ENCODE data around the gene SF3B4. TPM values are rescaled to one million over a fixed set of nuclear protein-coding genes. Genes with fewer than 3 reads are reported as not detected.

SF3B4 gene
- total and polyA plus RNA-seq, 2 of the 8 experiments (the other 6 are each of a cell fraction or from before 2014, with no cell fraction given), result 81.1 to 122 TPM

DNA sequence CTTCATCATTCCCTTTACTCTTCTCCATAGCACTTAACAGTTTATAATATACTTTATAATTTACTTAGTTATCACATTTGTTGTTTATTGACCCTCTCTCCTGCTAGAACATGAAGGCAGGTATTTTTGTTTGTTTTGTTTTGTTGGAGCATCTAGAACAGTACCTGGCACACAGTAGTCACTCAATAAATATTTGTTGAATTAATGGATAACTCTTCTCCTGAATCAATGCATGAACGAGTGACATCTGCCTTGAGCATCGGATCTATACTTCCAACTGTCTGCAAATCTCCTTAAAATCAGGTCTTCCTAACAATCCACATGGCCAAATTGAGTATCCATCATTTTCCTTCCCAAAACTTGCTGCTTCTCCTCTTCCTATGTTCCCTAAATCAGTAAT, 44.9 kb upstream of the SF3B4 start:
- Histone ChIP-seq H3K9me3 (ENCODE audit: insufficient read depth in 2 of 2, low read depth in 1 of 2, low read length in 1 of 2) (no peaks in the 10 kb centered on the region), H4K8ac (ENCODE audit: extremely low read depth, insufficient read depth, low read length) (no peak overlapping the region), H2BK20ac (ENCODE audit: low read length) (no peak overlapping the region), H3K79me2 (ENCODE audit: control insufficient read depth in 1 of 2, insufficient read depth in 2 of 2, low read length in 2 of 2) (0 out of 4 replicates have a peak, but pooled peaks cover 0 to 2% of the 10 kb centered on the region in 2 experiments), H3K4me2 (ENCODE audit: insufficient read depth in 1 of 2, low read depth in 2 of 2, low read length in 2 of 2) (no peak overlapping the region), H3K27ac (ENCODE audit: low read depth, low read length) (no peak overlapping the region), H4K20me1 (replicated peaks in 1 of 2; ENCODE audit: control insufficient read depth in 1 of 2, insufficient read depth in 2 of 2, low read length in 2 of 2) (peaks cover 0 to 2% of the 10 kb centered on the region in 2 experiments), H4K5ac (ENCODE audit: insufficient read length, low read depth, low read length) (no peak overlapping the region), H2BK12ac (ENCODE audit: low read depth, low read length) (no peak overlapping the region), H3K9ac (replicated peaks in 1 of 4; ENCODE audit: extremely low read depth in 1 of 4, low read depth in 3 of 4, low read length in 3 of 4) (no peak overlapping the region), H3K4ac (replicated peaks; ENCODE audit: insufficient read length, low read depth, low read length) (no peak overlapping the region), H2BK5ac (ENCODE audit: low read depth, low read length) (no peak overlapping the region), H3K23me2 (ENCODE audit: low read depth, low read length) (no peaks in the 10 kb centered on the region), H3K18ac (ENCODE audit: extremely low read depth, low read length) (no peak overlapping the region), H3K4me3 (ENCODE audit: extremely low read depth in 1 of 4, insufficient read depth in 2 of 4, low read depth in 3 of 4, low read length in 4 of 4) (no peak overlapping the region), H3K14ac (ENCODE audit: insufficient read length) (no peak overlapping the region), H2BK15ac (ENCODE audit: low read length) (no peak overlapping the region), H3K56ac (replicated peaks; ENCODE audit: insufficient read length, low read depth, low read length) (no peak overlapping the region), H3K36me3 (ENCODE audit: control insufficient read depth in 2 of 4, insufficient read depth in 4 of 4, low read length in 3 of 4) (peaks cover 0 to 26% (median 18%) of the 10 kb centered on the region in 4 experiments; a peak in 5 of 8 replicates), H2AFZ (ENCODE audit: low read length) (no peak overlapping the region), H3K27me3 (replicated peaks in 1 of 4; ENCODE audit: control insufficient read depth in 3 of 4, extremely low read depth in 1 of 4, insufficient read depth in 3 of 4, low read length in 3 of 4) (no peaks in the 10 kb centered on the region), H4K91ac (replicated peaks; ENCODE audit: insufficient read length, low read length) (no peak overlapping the region), H3K23ac (ENCODE audit: insufficient read length) (no peak overlapping the region), H3K4me1 (replicated peaks in 1 of 4; ENCODE audit: control insufficient read depth in 3 of 4, insufficient read depth in 4 of 4, low read length in 3 of 4) (no peaks in the 10 kb centered on the region), H2BK120ac (replicated peaks; ENCODE audit: low read depth, low read length) (no peak overlapping the region), H2AK5ac (ENCODE audit: low read depth, low read length) (no peak overlapping the region), H3K79me1 (ENCODE audit: low read depth, low read length) (no peaks in the 10 kb centered on the region; the same call in 1 of the 2 replicates)
- FAIRE-seq (no peak), DNase-seq (ENCODE audit: low read depth in 1 of 2, low spot score in 2 of 2) (no peak)
- ChIA-PET CTCF (ENCODE audit: partially characterized antibody) (interaction anchor here (1.2 to 1.5 kb wide), 2 partner anchors 79 to 193 kb away, joined by 4 read pairs; no protein-coding TSS in a partner anchor), POLR2A (ENCODE audit: partially characterized antibody) (interaction anchor here (1.0 kb wide), 1 partner anchor 9 kb away, joined by 3 read pairs; no protein-coding TSS in a partner anchor)
- WGBS, 2 experiments (ENCODE audit: extremely low coverage in 1 of 2, insufficient coverage in 1 of 2, insufficient read length in 1 of 2, insufficient replicate concordance in 2 of 2, low coverage in 1 of 2, low lambda C conversion rate in 2 of 2, missing lambda C conversion rate in 1 of 2), result 90% methylated on average over 2 of the region's 2 CpGs; no CpG with 5 or more reads in 1 of the 2 experiments
- TF ChIP-seq SIN3A (conservative IDR thresholded peaks at IDR 0.05 in 1 of 2, IDR thresholded peaks at IDR 0.05 in 1 of 2; ENCODE audit: low read depth in 1 of 2, low read length in 2 of 2) (no peak), RAD21 (IDR thresholded peaks at IDR 0.05 in 1 of 2, conservative IDR thresholded peaks at IDR 0.05 in 1 of 2; ENCODE audit: low read depth in 2 of 2, low read length in 2 of 2) (no peak), CHD1 (IDR thresholded peaks at IDR 0.05; ENCODE audit: low read depth, low read length) (no peak), POLR2A (IDR thresholded peaks at IDR 0.05; ENCODE audit: control extremely low read depth in 1 of 2, low read depth in 2 of 2, low read length in 2 of 2) (no peak), NRF1 (IDR thresholded peaks at IDR 0.05; ENCODE audit: low read depth, low read length) (no peak), EP300 (IDR thresholded peaks at IDR 0.05; ENCODE audit: borderline replicate concordance in 1 of 2, low read depth in 2 of 2, low read length in 2 of 2) (no peak), CEBPB (IDR thresholded peaks at IDR 0.05; ENCODE audit: low read depth, low read length) (no peak), RXRA (IDR thresholded peaks at IDR 0.05; ENCODE audit: insufficient read depth, low read depth, low read length) (no peak), SAP30 (IDR thresholded peaks at IDR 0.05; ENCODE audit: insufficient read depth, insufficient replicate concordance, low read length) (no peak)
- TF ChIP-seq, protein P1, sequence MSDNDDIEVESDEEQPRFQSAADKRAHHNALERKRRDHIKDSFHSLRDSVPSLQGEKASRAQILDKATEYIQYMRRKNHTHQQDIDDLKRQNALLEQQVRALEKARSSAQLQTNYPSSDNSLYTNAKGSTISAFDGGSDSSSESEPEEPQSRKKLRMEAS (IDR thresholded peaks at IDR 0.05), result no peak

All from H1 (cell line).